BLaER1 treated with 17β-estradiol and CSF1 and Interleukin-3, amounts not matched to agents 10 nM and 100 nM (cell line): ENCODE results near the gene NDUFS6.
"Not testable (repeated sequence)": the region's sequence is repeated elsewhere in the genome, so short reads cannot be mapped to it uniquely, and the experiment has no call there.

Experiments used
- H3K27ac ChIP-seq, 11 experiments: shearing (Covaris generic); formaldehyde crosslinking; 2 replicates each; pipeline ENCODE4 v1.8.1; 2022
- H3K27me3 ChIP-seq, 11 experiments: shearing (Covaris generic); formaldehyde crosslinking; 2 replicates each; pipeline ENCODE4 v1.8.1; 2022
- H3K36me3 ChIP-seq, 11 experiments: shearing (Covaris generic); formaldehyde crosslinking; 2 replicates each; pipeline ENCODE4 v1.8.1; 2022
- H3K4me1 ChIP-seq, 10 experiments: shearing (Covaris generic); formaldehyde crosslinking; 2 replicates each; pipeline ENCODE4 v1.8.1; 2022
- H3K4me2 ChIP-seq, 11 experiments: shearing (Covaris generic); formaldehyde crosslinking; 2 replicates each; pipeline ENCODE4 v1.8.1; 2022
- H3K4me3 ChIP-seq, 10 experiments: shearing (Covaris generic); formaldehyde crosslinking; 2 replicates each; pipeline ENCODE4 v1.8.1; 2022
- H3K9ac ChIP-seq, 11 experiments: shearing (Covaris generic); formaldehyde crosslinking; 2 replicates each; pipeline ENCODE4 v1.8.1; 2022
- H3K9me3 ChIP-seq, 11 experiments: shearing (Covaris generic); formaldehyde crosslinking; replicated peaks in 1 of 11; 2 replicates each; pipeline ENCODE4 v1.8.1; 2022
- H4K20me1 ChIP-seq, 11 experiments: shearing (Covaris generic); formaldehyde crosslinking; 2 replicates each; pipeline ENCODE4 v1.8.1; 2022
- Cebpa-rat ChIP-seq, 11 experiments: shearing (Covaris generic); IDR thresholded peaks; 2 replicates each; pipeline ENCODE4 v1.8.1; 2022

Gene NDUFS6

DNA sequence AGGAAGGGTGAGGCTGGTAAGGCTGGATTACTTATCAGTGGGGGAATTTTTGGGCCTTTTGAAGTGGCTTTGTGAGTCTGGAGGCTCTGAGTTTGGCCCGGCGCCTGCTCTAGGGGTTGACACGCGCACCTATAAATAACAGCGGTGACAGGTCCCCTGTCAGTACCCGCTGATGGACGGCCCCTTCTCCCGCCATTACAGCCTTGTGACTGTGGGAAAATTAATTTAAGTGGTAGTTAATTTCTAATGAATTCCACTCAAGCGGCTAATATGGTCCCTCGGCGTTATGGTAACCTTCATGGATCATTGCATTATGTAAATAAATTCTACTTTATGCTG is 18.0 kb upstream of the NDUFS6 start:
- peaks cover 0 to 22% (median 0%) of the 10 kb centered on the region in 11 experiments; a peak in 5 of 22 replicates for H3K27me3 ChIP-seq
- H3K9ac ChIP-seq: peak overlapping the region in 2 of 11 experiments; percentile 16 to 36; a peak in 3 of 22 replicates
- peaks cover 0 to 14% (median 0%) of the 10 kb centered on the region in 11 experiments; a peak in 2 of 22 replicates for H4K20me1 ChIP-seq
- peak overlapping the region in 10 of 11 experiments; percentile 4 to 95 (median 84); a peak in 18 of 22 replicates for H3K4me2 ChIP-seq
- peaks cover 11 to 51% (median 40%) of the 10 kb centered on the region in 10 experiments for H3K4me1 ChIP-seq
- no peaks in the 10 kb centered on the region for H3K9me3 ChIP-seq
- TF ChIP-seq Cebpa-rat (IDR thresholded peaks at IDR 0.05): no peak
- no peaks in the 10 kb centered on the region for H3K36me3 ChIP-seq
- H3K27ac ChIP-seq: no peak overlapping the region; a peak in 1 of 22 replicates
- H3K4me3 ChIP-seq: 0 out of 20 replicates have a peak overlapping the region, but pooled peaks of 1 of the 10 experiments have one; percentile 22

DNA sequence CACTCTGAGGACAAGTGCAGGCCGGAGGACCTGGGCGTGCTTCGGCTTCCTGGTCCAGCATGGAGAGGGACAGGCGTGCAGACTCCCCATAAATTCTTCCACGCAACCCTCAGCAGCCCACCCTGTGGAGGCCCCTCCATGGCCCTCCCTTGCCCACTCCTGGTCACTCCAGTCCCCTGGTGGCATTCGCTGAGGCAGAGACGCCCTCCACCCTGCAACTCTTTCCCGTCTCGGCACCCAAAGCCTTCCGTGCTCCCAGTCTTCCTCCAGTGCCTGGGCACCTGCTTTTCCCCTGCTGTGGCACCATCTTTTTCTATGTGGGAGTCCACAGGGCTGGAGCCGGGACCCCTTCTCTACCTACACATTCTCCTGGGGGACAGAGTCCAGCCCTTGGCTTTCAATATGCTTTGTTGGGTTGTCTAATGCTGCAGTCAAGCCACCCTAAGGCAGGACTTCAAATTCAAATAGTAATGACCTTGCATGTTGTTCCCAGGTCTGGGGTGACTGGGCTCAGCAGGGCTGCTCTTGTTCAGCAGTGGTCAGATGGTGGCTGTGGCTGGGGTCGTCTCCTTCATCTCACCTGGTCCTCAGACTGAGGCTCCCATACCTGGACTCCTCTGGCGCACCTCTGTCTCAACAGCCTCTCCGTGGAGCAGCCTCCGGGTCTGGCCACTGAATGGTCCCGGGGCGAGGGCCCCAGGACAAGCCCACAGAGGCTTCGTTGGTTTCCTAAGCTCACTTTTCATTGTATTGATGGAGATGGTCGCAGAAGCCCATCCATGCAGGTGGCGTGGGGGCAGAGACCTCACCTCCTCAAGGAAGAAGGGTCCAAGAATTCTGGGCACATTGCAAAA is 16.8 kb upstream of the NDUFS6 start:
- H3K27ac ChIP-seq: no peak overlapping the region
- H3K9me3 ChIP-seq: no peaks in the 10 kb centered on the region
- H3K27me3 ChIP-seq: peaks cover 0 to 22% (median 0%) of the 10 kb centered on the region in 11 experiments; a peak in 5 of 22 replicates
- peaks cover 19 to 60% (median 49%) of the 10 kb centered on the region in 10 experiments for H3K4me1 ChIP-seq
- no peak overlapping the region for H3K9ac ChIP-seq
- no peak for TF ChIP-seq Cebpa-rat (IDR thresholded peaks at IDR 0.05)
- no peaks in the 10 kb centered on the region for H3K36me3 ChIP-seq
- H3K4me2 ChIP-seq: peak overlapping the region in 8 of 11 experiments; percentile 30 to 95 (median 90); a peak in 15 of 22 replicates
- peaks cover 0 to 8% (median 0%) of the 10 kb centered on the region in 11 experiments; a peak in 1 of 22 replicates for H4K20me1 ChIP-seq
- H3K4me3 ChIP-seq: no peak overlapping the region

DNA sequence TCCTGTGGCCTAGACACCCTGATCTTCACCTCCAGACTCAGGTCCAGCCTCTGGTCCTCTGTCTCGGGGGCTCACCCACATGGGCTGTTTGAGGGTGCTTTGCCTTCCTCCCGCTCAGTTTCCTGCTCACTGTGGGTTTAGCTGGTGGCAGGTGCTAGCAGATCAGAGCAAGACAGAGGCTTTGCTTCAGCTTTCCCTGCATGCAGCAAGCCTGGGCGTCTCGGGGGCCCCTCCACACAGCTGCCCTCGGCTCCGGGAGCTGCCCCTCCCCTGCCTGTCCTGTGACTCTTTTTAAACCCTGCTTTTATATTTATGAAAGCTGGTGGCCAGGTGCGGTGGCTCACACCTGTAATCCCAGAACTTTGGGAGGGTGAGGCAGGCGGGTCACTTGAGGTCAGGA is 16.1 kb upstream of the NDUFS6 start:
- Histone ChIP-seq H3K9me3 (no peaks in the 10 kb centered on the region), H3K9ac (no peak overlapping the region), H3K4me1 (peaks cover 25 to 67% (median 55%) of the 10 kb centered on the region in 10 experiments), H3K4me3 (no peak overlapping the region), H3K27me3 (peaks cover 0 to 22% (median 0%) of the 10 kb centered on the region in 11 experiments; a peak in 5 of 22 replicates), H3K36me3 (no peaks in the 10 kb centered on the region), H3K27ac (no peak overlapping the region), H3K4me2 (peak overlapping the region in 8 of 11 experiments; percentile 30 to 95 (median 84); a peak in 15 of 22 replicates), H4K20me1 (0 out of 22 replicates have a peak, but pooled peaks cover 0 to 1% (median 0%) of the 10 kb centered on the region in 11 experiments)
- TF ChIP-seq Cebpa-rat (IDR thresholded peaks at IDR 0.05): no peak

DNA sequence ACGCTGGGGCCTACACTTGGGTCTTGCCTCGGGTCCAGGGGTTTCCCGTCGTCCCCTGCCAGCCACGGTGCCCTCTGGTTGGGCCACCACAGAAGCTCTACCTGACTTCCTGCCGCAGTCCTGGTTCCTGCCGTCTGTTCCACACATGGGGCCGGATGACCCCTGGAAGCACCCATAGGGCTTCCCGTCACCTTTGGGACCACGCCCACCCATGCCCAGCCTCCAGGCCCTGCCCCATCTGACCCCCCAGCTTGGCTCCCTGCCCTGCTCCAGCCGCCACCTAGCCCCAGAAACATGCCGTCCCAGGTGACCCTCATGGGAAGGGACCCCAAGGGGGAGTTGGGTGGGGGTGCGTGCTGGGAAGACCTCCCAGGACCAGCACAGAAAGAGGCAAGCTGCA is 15.2 kb upstream of the NDUFS6 start:
- peak overlapping the region in 4 of 11 experiments; percentile 46 to 95 (median 90); a peak in 3 of 22 replicates for H3K4me2 ChIP-seq
- H3K4me1 ChIP-seq: peaks cover 28 to 76% (median 65%) of the 10 kb centered on the region in 10 experiments
- no peaks in the 10 kb centered on the region for H3K9me3 ChIP-seq
- no peak overlapping the region for H3K27ac ChIP-seq
- TF ChIP-seq Cebpa-rat (IDR thresholded peaks at IDR 0.05): no peak
- H3K36me3 ChIP-seq: no peaks in the 10 kb centered on the region
- peaks cover 0 to 22% (median 0%) of the 10 kb centered on the region in 11 experiments; a peak in 5 of 22 replicates for H3K27me3 ChIP-seq
- no peak overlapping the region for H3K9ac ChIP-seq
- no peaks in the 10 kb centered on the region for H4K20me1 ChIP-seq
- no peak overlapping the region for H3K4me3 ChIP-seq

DNA sequence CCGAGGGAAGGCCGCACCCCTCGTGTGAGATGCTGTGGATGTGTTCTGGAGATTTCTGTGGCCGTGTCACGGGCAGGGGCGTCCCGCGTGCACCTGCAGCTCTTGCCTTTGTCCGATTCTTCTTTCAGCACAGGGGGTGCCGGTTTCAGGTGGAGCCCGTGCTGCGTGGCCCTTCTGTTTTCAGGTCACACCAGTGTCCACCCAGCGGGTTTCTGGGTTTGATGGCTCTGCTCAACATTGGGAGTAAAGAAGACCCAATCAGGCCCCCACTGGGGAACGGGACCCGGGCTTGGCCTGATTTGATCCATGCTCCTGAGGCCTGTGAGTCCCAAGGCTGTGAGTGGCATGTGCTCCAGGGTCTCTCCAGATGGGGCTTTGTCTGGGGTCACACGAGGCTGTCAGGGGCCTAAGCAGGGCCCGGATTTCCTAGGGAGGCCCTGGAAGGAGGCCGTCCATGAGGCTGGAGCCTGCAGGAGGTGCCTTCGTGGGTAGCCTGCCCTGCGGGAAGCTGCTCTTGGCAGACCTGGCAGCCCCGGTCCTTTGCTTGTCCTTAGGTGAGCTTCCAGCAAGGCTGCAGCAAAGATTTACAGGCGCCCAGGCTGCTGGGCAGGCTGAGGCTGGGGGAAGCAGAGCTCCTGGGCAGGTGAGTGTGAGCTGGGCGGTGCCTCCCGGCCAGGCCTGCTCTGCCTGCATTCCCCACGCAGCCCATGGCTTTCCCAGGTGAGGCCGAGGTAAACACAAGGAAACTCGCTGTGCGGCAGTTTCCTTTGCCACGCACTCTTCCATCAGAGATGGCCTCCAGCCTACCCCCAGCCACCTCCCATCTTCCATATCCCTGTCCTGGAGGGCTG is 14.4 kb upstream of the NDUFS6 start:
- Histone ChIP-seq H3K27me3 (peaks cover 0 to 19% (median 0%) of the 10 kb centered on the region in 11 experiments; a peak in 5 of 22 replicates), H3K27ac (no peak overlapping the region), H3K9me3 (no peaks in the 10 kb centered on the region), H3K36me3 (no peaks in the 10 kb centered on the region), H3K4me1 (peaks cover 32 to 76% (median 69%) of the 10 kb centered on the region in 10 experiments), H3K4me2 (no peak overlapping the region), H3K9ac (no peak overlapping the region), H4K20me1 (no peaks in the 10 kb centered on the region), H3K4me3 (no peak overlapping the region)
- TF ChIP-seq Cebpa-rat (IDR thresholded peaks at IDR 0.05): no peak

DNA sequence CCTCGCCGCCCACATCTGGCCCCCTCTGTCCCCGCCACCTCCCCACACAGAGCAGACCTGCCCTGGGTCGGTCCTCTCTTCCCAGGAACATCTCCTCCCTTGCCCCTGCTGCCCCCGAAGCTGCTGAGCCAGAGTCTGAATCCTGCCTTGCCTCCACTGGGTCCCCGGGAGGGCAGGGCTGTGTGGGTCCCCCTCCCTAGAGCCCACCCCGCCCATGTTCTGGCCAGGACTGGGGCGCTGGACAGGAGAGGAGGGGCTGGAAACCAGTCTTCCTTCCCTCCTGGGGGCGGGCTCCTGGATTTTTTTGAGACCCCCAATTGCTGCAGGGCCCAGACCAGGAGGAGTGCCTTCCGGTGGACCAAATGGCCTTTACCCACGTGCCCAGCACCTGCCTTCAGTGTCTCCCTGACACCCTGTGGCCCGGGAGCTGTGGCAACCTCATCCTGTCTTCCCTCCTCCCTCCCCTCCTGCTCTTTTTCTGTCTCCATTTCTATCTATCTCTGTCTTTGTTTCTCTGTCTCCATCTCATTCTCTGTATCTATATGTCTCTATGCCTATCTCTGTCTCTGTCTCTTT is 13.6 kb upstream of the NDUFS6 start:
- peaks cover 0 to 13% (median 0%) of the 10 kb centered on the region in 11 experiments; a peak in 5 of 22 replicates for H3K27me3 ChIP-seq
- H3K4me2 ChIP-seq: no peak overlapping the region
- no peaks in the 10 kb centered on the region for H3K9me3 ChIP-seq
- TF ChIP-seq Cebpa-rat (IDR thresholded peaks at IDR 0.05): no peak
- H3K9ac ChIP-seq: no peak overlapping the region
- peaks cover 32 to 76% (median 69%) of the 10 kb centered on the region in 10 experiments for H3K4me1 ChIP-seq
- no peak overlapping the region for H3K27ac ChIP-seq
- H3K4me3 ChIP-seq: no peak overlapping the region
- H4K20me1 ChIP-seq: no peaks in the 10 kb centered on the region
- H3K36me3 ChIP-seq: no peaks in the 10 kb centered on the region

DNA sequence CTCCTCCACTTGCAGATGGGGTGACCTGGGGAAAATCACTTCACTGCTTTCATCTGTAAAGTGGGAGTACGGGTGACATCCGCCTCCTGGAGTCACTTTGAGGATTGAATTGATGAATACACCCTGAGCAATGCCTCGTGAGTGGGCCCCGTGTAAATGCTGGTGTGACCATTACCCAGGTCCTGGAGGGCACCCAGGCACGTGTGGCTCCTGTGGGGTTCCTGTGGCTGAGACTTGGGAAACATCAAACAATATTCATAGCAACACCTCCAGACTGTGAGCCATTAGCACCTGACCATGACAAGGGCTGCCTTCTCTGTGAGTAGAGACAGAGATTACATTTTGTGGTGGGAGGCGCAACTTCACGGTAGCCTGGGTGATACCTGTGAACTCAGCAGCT is 13.0 kb upstream of the NDUFS6 start:
- Histone ChIP-seq H3K27ac (no peak overlapping the region), H3K4me1 (peaks cover 36 to 76% (median 69%) of the 10 kb centered on the region in 10 experiments), H3K27me3 (peaks cover 0 to 6% (median 0%) of the 10 kb centered on the region in 11 experiments; a peak in 4 of 22 replicates), H3K9ac (no peak overlapping the region), H3K36me3 (no peaks in the 10 kb centered on the region), H4K20me1 (no peaks in the 10 kb centered on the region), H3K4me2 (peak overlapping the region in 1 of 11 experiments; percentile 68; a peak in 1 of 22 replicates), H3K9me3 (no peaks in the 10 kb centered on the region), H3K4me3 (no peak overlapping the region)
- TF ChIP-seq Cebpa-rat (IDR thresholded peaks at IDR 0.05): no peak

DNA sequence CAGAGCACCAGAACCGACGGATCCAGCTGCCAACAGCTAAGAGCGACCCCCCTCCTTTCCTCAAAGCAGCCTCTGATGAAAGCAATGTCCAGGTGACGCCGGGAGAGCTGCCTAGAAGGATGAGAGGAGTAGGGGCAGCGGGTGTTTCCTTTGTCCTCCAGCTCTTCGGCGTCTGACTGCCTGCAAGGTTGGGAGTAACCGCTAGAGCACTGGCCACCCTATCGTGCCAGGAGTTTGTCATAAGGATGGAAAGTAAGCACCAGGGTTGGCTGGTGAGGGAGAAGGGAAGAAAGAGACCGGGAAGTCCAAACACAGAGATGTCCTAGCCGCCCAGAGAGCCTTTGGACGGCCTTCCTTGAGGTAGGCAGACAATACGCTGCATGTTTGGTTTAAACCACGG is 12.4 kb upstream of the NDUFS6 start:
- Histone ChIP-seq H3K4me1 (peaks cover 42 to 76% (median 69%) of the 10 kb centered on the region in 10 experiments), H3K27ac (peak overlapping the region in 2 of 11 experiments; percentile 12 to 61; a peak in 2 of 22 replicates), H3K9ac (no peak overlapping the region), H3K36me3 (no peaks in the 10 kb centered on the region), H3K4me3 (no peak overlapping the region), H3K27me3 (no peaks in the 10 kb centered on the region), H4K20me1 (no peaks in the 10 kb centered on the region), H3K4me2 (peak overlapping the region; percentile 33 to 94 (median 75)), H3K9me3 (no peaks in the 10 kb centered on the region)
- no peak for TF ChIP-seq Cebpa-rat (IDR thresholded peaks at IDR 0.05)

DNA sequence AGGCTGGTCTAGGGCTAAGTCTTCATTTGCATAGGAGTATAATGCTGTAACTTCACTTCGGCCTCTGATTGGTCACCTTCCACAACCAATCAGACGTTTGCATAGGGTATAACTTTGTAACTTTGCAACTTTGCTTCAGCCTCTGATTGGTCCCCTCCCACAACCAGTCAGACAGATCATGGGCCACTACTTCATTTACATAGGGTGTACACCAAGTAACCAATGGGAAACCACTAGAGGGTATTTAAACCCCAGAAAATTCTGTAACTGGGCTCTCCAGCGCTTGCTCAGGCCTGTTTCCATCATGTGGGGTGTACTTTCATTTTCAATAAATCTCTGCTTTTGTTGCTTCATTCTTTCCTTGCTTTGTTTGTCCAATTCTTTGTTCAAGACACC is 11.8 kb upstream of the NDUFS6 start:
- H3K27me3 ChIP-seq, H3K9me3 ChIP-seq, H3K4me3 ChIP-seq, H3K9ac ChIP-seq, H4K20me1 ChIP-seq, H3K36me3 ChIP-seq: not testable (repeated sequence)
- Histone ChIP-seq H3K4me1 (peaks cover 48 to 76% (median 70%) of the 10 kb centered on the region in 10 experiments), H3K4me2 (peak overlapping the region; percentile 33 to 94 (median 75)), H3K27ac (peak overlapping the region in 5 of 11 experiments; percentile 5 to 82 (median 43); a peak in 7 of 22 replicates)
